ENCODE data around the gene NRK.
"Not testable (repeated sequence)": the region's sequence is repeated elsewhere in the genome, so short reads cannot be mapped to it uniquely, and the experiment has no call there.

Gene NRK

GRCh38 chrX:105882581-105883275 lies 60.4 kb downstream of the NRK start:
- DNase-seq, result peak; percentile 56

DNA sequence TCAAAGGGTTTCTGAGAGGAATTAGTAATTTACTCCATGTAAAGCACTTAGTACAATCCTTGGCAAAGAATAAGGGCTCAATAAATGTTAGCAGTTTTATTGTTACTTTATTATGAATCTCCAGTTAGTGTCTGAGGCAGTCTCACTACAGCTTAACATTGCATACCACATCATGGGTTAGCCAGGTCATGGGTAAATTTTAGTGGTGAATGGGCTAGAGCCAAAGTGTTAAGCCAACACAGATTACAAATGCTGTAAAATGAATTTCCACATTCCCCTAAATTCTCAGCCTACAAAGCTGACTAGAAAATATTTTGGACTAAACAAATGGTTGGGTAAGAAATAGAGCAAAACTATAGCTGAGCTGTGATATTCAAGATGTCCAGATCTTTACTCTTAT lies 72.4 kb downstream of the NRK start:
- no peak for DNase-seq

DNA sequence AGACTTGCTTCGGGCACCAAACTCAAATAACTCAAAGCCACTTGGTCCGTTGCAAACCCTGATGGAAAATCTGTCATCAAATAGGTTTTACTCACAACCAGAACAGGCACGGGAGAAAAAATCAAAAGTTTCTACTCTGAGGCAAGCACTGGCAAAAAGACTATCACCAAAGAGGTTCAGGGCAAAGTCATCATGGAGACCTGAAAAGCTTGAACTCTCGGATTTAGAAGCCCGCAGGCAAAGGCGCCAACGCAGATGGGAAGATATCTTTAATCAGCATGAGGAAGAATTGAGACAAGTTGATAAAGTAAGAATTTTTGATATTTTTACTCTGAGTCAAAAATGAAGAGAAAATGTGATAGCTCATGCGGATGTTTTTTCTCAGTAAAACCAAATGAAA lies 87.2 kb downstream of the NRK start:
- DNase-seq, result no peak

- no peak for DNase-seq
Observed at GRCh38 chrX:105910563-105911105, 88.3 kb downstream of the NRK start.

DNA sequence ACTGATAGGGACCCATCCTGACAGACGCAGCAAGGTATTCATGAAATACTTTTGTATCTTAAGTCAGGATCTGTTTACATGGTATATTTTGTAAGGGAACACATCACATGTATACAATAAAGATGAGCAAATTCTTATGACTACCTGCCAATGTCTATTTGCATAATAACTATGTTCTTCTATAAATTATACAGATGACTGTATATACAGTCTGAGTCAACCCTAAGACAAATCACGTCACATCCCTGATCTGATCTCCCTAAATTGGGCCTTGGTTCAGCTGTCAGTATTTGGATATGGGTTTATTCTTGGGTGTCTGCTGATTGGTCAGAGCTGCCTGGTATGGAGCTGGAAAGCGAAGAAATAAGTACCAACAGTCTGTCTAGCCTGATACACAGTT lies 122.9 kb downstream of the NRK start:
- DNase-seq, result no peak

- DNase-seq, result no peak
Observed at GRCh38 chrX:105969487-105969886, 147.1 kb downstream of the NRK start.

DNA sequence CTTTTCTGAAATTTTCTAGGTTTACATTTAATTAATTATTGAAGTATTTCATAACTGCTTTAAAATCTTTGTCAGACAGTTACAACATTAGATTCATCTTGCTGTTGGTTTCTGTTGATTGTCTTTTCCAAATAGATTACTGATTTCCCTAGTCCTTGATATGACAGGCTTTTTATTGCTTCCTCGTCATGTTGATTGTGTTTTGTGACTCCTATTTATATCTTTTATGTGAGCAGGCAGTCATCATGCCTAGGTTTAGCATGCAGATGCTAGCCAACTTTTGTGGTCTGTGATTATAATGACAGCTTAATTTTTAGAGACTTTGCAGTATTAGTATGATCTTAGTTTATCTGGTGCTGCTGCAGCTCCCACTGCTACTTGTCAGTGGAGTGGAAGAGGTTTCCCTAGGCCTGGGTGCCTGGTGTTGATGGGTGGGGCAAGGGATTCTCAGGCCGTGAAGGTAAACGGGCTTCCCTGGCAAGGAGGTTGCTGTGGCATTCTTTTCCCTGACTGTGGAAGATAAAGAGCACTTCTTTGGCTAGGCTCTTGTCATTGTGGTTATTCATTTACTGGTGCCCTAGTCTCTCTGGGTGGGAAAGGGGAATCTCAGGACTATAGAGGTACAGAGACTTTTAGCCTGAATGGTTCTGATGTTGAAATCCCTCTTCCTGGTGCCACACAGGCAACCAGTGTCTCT lies 150.5 kb downstream of the NRK start:
- DNase-seq, result no peak

- no peak for DNase-seq
Observed at GRCh38 chrX:105973387-105973739, 151.0 kb downstream of the NRK start.

DNA sequence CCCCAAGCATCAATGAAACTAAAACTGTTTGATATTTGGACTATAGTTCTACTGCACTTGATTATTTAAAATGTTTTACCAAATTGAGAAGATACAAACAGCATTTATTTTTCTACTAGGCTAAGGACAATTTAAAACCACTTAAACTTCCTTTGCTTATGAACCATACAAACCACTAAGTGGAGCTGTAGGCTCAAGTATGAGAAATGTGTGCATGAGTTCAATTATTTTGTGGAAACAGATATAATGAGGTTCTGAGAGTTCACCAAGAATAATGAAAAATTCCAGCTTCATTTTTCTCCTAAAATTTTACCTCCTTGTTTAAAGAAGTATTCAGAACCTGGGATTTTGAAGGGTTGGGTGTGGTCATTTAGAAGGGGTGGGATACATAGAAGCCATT lies 153.0 kb downstream of the NRK start:
- DNase-seq, result peak; percentile 5

- no peak for DNase-seq
Observed at GRCh38 chrX:105981772-105982485, 159.6 kb downstream of the NRK start.

DNA sequence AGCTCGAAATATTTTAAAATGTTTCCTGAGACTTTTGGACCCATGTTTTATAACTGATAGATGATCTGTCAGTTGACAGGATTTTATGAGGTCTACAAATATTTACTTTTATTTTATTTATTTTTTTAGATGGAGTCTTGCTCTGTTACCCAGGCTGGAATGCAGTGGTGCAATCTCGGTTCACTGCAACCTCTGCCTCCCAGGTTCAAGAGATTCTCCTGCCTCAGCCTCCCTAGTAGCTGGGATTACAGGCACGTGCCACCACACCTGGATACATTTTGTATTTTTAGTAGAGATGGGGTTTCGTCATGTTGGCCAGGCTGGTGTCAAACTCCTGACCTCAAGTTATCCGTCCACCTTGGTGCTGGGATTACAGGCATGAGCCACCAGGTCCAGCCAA lies 166.1 kb downstream of the NRK start:
- not testable (repeated sequence) for DNase-seq

- no peak for DNase-seq
Observed at GRCh38 chrX:105999294-105999693, 177.0 kb downstream of the NRK start.

- DNase-seq, result no peak
Observed at GRCh38 chrX:106000203-106000602, 177.9 kb downstream of the NRK start.

DNA sequence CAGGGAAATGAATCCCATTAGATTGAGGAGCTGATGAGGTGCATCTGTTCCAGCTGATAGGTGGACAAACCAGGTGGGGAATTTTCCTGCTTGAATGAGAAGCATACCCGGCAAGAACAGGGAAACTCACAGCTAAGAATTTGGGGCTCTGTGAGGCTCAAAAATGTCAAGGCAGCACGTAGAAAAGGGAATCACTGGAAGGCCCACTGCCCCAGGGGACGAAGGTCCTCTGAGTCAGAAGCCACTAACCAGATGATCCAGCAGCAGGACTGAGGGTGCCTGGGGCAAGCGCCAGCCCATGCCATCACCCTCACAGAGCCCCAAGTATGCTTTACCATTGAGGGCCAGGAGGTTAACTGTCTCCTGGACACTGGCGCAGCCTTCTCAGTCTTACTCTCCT lies 178.3 kb downstream of the NRK start:
- DNase-seq, result not testable (repeated sequence)

DNA sequence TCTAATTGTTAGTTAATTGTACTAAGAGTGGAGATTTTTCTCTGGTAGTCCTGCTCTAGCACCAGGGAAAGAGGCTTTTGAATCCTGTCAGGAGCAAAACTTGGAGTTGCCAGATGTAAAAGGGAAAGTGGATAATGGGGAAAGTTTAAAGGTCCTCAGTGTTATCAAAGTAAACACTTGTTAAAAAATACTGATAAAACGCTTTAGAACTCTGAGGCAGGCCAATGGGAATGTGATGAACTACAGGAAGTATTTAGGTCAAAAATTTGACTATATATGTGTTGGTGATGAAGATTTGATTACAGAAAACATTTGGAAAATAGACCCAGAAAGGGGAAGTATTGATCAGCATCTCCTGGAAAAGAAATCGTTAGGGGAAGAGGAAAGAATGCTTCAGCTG lies 183.3 kb downstream of the NRK start:
- no peak for DNase-seq

GRCh38 chrX:106007815-106008214 lies 185.5 kb downstream of the NRK start:
- no peak for DNase-seq

Data from NCI-H510A treated with DMSO at 0.1 percent for 48 hours (cell line).